ENCODE data around the gene PDE7B.

GRCh38 chr6:135884136-135884535 is 32.6 kb downstream of the PDE7B start:
- TF ChIP-seq CTCF (IDR thresholded peaks at IDR 0.05) (no peak), POLR2A (IDR thresholded peaks at IDR 0.05) (no peak)

Measured in tibial nerve (tissue), 3 donors.